ENCODE measurements around the gene XPO4.

DNA sequence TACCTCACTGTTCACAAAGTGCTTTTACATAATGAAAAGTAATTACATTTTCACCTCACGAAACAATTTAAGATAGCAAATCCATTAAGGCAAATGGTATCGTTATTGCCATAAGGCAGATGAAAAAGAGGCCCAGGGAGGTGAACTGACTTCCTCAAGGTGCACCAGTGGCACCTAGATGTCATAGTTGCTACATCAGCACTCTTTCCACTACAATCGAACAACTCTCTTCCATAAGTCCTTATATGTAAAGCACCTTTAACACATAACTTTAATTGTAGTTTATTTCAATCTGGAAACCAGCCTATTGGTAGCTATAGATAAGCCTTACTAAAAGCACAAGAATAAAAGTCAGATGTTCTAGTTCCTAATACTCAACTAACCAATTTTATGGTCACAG lies 35.1 kb downstream of the XPO4 start:
- no peak for TF ChIP-seq POLR2A (IDR thresholded peaks at IDR 0.05)
- TF ChIP-seq, protein P1, sequence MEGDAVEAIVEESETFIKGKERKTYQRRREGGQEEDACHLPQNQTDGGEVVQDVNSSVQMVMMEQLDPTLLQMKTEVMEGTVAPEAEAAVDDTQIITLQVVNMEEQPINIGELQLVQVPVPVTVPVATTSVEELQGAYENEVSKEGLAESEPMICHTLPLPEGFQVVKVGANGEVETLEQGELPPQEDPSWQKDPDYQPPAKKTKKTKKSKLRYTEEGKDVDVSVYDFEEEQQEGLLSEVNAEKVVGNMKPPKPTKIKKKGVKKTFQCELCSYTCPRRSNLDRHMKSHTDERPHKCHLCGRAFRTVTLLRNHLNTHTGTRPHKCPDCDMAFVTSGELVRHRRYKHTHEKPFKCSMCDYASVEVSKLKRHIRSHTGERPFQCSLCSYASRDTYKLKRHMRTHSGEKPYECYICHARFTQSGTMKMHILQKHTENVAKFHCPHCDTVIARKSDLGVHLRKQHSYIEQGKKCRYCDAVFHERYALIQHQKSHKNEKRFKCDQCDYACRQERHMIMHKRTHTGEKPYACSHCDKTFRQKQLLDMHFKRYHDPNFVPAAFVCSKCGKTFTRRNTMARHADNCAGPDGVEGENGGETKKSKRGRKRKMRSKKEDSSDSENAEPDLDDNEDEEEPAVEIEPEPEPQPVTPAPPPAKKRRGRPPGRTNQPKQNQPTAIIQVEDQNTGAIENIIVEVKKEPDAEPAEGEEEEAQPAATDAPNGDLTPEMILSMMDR (IDR thresholded peaks at IDR 0.05): no peak
